ENCODE data around the gene CARMIL1.

DNA sequence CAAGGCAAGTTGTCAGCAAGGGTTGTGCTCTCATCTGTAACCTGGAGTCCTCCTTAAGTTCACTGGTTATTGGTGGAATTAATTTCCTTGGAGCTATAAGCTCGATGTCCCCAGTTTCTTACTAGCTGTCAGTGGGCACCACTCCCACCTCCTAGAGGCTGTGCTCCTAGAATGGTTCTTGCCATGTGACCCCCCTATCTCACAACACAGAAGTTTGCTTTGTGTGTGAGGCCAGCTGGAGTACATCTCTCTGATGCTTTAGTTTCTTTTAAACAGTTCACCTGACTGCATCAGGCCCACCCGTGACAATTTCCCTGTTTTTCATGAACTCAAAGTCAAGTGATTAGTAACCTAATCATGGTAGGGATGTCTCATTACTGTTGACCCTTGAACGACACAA, 193.7 kb downstream of the CARMIL1 start:
- TF ChIP-seq, protein P1, sequence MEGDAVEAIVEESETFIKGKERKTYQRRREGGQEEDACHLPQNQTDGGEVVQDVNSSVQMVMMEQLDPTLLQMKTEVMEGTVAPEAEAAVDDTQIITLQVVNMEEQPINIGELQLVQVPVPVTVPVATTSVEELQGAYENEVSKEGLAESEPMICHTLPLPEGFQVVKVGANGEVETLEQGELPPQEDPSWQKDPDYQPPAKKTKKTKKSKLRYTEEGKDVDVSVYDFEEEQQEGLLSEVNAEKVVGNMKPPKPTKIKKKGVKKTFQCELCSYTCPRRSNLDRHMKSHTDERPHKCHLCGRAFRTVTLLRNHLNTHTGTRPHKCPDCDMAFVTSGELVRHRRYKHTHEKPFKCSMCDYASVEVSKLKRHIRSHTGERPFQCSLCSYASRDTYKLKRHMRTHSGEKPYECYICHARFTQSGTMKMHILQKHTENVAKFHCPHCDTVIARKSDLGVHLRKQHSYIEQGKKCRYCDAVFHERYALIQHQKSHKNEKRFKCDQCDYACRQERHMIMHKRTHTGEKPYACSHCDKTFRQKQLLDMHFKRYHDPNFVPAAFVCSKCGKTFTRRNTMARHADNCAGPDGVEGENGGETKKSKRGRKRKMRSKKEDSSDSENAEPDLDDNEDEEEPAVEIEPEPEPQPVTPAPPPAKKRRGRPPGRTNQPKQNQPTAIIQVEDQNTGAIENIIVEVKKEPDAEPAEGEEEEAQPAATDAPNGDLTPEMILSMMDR (IDR thresholded peaks at IDR 0.05; ENCODE audit: insufficient read depth, low read depth, low read length) = no peak
- no peak for TF ChIP-seq EZH2 (IDR thresholded peaks at IDR 0.05; ENCODE audit: insufficient read depth, low read length)

Data from astrocyte (in vitro differentiated cells and primary cell).